Measurements from ENCODE around the gene GCK. TPM values are rescaled to one million over a fixed set of nuclear protein-coding genes. Genes with fewer than 3 reads are reported as not detected.

Gene GCK
- 1.2 and 2.7 TPM in 2 replicates for total RNA-seq

DNA sequence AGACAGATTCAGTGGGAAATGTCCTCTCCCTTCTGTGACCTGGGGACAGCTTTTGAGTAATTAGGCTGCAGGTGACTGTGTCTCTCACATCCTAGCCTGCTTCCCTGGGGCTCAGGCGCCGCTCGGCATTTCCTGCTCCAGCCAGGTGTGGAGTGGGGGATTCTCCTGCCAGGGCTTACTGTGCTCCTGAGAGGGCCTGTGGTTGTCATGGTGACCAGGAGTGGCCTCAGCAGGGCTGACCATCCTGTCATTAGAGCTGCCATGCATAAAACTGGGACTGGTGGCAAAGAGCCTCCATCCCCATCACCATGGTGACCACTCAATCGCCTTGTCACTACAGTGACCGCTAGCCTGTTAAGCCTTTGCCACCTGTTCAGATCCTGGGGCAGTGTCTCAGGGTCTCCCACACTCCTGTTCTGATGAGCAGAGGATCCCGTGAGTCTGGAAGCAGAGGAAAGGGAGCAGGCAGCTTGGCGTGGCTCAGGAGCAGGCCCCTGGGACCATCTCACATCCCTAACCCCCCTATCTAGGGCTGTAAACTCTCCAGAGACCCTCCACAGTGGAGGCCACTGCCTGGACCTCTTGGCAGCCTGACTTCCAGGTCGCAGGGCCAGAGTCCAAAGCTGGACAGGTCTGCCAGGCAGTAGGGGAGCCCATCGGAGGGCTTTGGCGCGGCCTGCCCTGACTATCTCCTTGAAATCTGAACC, at the start of gene GCK:
Gene GCK, minus strand, starts transcription at position 154 of the 707 bp plus-strand sequence. CDS start 486 bp downstream, outside the sequence.

DNA sequence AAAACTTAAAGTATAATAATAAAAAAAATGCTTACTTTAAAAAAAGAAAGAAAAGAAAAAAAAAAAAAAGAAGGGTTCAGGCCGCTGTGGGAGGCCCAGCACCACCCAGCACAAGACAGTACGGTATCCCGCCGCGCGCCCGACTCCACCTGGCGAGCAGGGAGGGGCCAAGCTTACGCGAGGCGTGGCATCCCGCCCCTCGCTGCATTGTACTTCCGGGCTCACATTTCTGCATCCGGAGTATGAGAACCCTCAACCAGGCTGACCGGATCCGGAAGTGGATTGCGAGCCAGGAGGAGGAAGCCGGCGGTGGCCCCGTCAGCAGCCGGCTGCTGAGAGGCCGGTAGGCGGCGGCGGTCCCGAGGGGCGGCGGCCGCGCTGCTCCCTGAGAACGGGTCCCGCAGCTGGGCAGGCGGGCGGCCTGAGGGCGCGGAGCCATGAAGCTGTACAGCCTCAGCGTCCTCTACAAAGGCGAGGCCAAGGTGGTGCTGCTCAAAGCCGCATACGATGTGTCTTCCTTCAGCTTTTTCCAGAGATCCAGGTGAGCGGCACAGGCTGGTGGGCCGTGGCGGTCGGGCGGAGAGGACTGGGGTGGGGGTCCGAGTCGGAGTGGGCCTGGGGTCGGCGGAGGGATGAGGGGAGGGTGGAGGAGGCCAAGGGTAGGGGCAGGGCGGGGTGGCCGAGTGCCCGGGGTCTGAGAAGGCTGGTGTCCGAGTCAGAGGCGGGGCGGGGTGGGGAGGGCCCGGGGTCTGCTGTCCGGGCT, 11.6 kb upstream of the GCK start, which contains the start of gene YKT6:
Gene YKT6, plus strand, starts transcription at position 280 of the 763 bp plus-strand sequence. Its CDS starts 158 bp downstream, at position 438.

DNA sequence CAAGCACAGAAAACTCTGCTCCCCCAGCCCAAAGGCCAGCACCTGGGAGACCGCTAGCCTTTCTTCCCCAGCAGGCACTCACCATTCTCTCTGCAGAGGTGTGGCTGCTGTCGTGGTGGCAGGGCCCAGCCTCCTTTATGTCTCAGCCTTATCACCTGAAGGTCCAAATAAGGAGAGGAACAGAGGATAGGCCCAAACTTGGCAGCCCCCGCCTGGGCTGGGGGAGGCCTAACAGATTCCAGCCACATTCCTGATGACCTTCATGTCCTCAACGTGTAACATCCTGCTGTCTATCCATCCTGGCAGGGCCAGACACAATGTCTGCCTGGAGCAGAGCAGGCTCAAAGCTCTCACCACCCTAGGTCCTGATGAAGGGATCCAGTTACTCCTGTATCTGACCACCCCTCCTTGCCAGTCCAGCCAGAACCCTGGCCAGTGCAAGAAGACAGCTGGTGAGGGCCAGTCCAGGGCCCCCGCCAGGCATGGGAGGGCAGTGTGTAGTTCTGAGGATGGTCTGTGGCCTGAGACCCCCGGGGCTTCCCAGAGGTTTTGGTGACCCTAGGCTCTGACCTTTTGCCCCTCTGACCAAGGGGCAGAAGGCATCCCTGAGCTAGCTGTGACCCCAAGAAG, 47.9 kb downstream of the GCK start, which contains the start of gene MYL7:
Gene MYL7, minus strand, starts transcription at position 112 of the 630 bp plus-strand sequence. Its CDS starts 27 bp downstream, at position 85.

DNA sequence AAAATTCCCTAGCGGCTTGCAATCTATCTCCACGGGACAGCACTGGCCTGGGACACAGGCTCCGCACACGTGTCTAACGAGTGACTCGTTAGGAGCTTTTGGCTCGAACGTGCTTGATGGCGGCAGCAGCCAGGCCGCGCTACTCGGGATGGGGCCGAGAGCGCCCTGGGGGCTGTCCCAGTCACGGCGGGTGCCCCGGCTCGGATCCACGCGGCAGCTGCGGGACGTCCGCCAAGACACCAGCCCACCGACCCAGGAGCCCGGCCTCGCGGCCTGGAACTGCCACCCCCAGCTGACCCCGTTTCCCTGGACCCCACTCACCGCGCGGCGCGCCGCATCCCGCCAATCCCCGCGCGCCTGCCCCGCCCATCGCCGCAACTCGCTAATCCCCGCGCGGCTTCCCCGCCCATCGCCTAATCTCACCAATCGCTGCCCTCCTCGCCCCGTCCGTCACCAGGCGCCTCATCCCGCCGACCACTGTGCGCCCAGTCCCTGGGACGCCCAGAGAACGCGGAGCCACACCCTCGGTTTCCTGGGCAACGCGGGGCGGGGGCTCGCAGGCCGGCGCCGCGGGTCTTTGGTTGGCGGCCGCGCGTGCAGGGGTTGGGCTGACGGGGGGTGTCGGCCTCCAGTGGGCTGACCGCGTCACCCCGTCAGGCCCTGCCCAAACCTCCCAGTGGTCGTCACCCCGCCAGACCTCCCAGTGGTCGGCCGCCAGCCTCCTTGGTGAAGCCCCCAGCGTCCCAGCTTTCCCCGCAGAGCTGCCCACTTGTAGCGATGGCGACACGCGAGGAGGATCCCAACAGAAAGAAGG, 65.8 kb downstream of the GCK start, which contains the start of gene POLD2:
Gene POLD2, minus strand, starts transcription at position 359 of the 814 bp plus-strand sequence. CDS start 1,495 bp downstream, outside the sequence.

DNA sequence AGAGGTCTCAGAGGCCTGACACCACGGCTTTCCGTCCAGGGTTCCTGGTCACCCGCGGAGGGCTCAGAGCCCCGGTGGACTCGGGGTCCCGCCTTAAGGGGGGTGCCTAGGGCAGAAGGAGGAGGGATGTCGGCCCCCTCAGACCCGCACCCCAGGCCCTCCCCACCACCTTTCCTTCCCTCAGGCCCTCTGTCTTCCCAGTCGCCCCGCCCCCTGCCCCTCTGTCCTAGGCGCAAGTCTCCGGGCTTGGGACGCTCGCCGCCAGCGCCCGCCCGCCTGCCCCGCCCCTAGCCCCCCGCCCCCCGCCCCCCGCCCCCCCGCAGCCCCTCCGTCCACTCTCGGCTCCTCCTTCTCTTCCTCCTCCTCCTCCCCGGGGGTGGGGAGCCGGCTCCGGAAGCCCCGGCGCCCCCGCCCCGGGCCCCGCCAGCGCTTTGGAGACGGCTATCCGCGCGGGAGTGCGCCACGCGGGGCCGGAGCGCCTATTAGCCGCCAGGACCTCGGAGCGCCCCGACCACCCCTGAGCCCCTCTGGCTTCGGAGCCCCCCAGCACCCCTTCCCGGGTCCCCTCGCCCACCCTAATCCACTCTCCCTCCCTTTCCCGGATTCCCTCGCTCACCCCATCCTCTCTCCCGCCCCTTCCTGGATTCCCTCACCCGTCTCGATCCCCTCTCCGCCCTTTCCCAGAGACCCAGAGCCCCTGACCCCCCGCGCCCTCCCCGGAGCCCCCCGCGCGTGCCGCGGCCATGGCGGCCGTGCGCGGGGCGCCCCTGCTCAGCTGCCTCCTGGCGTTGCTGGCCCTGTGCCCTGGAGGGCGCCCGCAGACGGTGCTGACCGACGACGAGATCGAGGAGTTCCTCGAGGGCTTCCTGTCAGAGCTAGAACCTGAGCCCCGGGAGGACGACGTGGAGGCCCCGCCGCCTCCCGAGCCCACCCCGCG, 85.0 kb downstream of the GCK start, which contains the start of gene AEBP1:
Gene AEBP1, plus strand, starts transcription at position 423 of the 937 bp plus-strand sequence. Its CDS starts 321 bp downstream, at position 744.

Other genes with a start within 250 kb of the GCK start
- not detected in 2 replicates for gene SPDYE1, start 191.5 kb downstream of the GCK start, total RNA-seq
- 171 TPM in 2 replicates for gene DBNL, start 144.7 kb downstream of the GCK start, total RNA-seq
- gene PGAM2, start 123.9 kb downstream of the GCK start, total RNA-seq = not detected in 2 replicates
- gene POLM, start 106.9 kb downstream of the GCK start, total RNA-seq = 14.2 and 24.2 TPM in 2 replicates
- gene AEBP1, start 85.1 kb downstream of the GCK start, total RNA-seq = 90.4 and 91.4 TPM in 2 replicates
- gene POLD2, start 65.9 kb downstream of the GCK start, total RNA-seq = 118 and 130 TPM in 2 replicates
- not detected in 2 replicates for gene MYL7, start 48.1 kb downstream of the GCK start, total RNA-seq
- 129 and 150 TPM in 2 replicates for gene YKT6, start 11.5 kb upstream of the GCK start, total RNA-seq
- gene CAMK2B, start 136.2 kb upstream of the GCK start, total RNA-seq = not detected in 2 replicates